ENCODE results near the gene LINGO4. TPM values are rescaled to one million over a fixed set of nuclear protein-coding genes. Genes with fewer than 3 reads are reported as not detected.

LINGO4 gene
- total RNA-seq, 1 donor from 2014 or later: not detected

- peaks cover 12% of the 10 kb centered on the region for H3K4me1 Mint-ChIP-seq (ENCODE audit: unreplicated experiment)
- peaks cover 43% of the 10 kb centered on the region for H3K27me3 Mint-ChIP-seq (ENCODE audit: unreplicated experiment)
- no peaks in the 10 kb centered on the region for H3K9me3 Mint-ChIP-seq (ENCODE audit: unreplicated experiment)
- TF ChIP-seq, protein P1, sequence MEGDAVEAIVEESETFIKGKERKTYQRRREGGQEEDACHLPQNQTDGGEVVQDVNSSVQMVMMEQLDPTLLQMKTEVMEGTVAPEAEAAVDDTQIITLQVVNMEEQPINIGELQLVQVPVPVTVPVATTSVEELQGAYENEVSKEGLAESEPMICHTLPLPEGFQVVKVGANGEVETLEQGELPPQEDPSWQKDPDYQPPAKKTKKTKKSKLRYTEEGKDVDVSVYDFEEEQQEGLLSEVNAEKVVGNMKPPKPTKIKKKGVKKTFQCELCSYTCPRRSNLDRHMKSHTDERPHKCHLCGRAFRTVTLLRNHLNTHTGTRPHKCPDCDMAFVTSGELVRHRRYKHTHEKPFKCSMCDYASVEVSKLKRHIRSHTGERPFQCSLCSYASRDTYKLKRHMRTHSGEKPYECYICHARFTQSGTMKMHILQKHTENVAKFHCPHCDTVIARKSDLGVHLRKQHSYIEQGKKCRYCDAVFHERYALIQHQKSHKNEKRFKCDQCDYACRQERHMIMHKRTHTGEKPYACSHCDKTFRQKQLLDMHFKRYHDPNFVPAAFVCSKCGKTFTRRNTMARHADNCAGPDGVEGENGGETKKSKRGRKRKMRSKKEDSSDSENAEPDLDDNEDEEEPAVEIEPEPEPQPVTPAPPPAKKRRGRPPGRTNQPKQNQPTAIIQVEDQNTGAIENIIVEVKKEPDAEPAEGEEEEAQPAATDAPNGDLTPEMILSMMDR (IDR thresholded peaks at IDR 0.05): no peak
- no peak overlapping the region for H3K27ac Mint-ChIP-seq (ENCODE audit: unreplicated experiment)
- DNase-seq (ENCODE audit: extremely low spot score, unreplicated experiment): no peak
- no peaks in the 10 kb centered on the region for H3K36me3 Mint-ChIP-seq (ENCODE audit: unreplicated experiment)
- H3K4me3 Mint-ChIP-seq (ENCODE audit: unreplicated experiment): no peak overlapping the region
Observed at GRCh38 chr1:151833172-151833900, 28.1 kb upstream of the LINGO4 start.

- H3K27me3 Mint-ChIP-seq (ENCODE audit: unreplicated experiment): peaks cover 39% of the 10 kb centered on the region
- H3K36me3 Mint-ChIP-seq (ENCODE audit: unreplicated experiment): no peaks in the 10 kb centered on the region
- no peak overlapping the region for H3K4me3 Mint-ChIP-seq (ENCODE audit: unreplicated experiment)
- DNase-seq (ENCODE audit: extremely low spot score, unreplicated experiment): no peak
- no peaks in the 10 kb centered on the region for H3K9me3 Mint-ChIP-seq (ENCODE audit: unreplicated experiment)
- TF ChIP-seq, protein P1 (IDR thresholded peaks at IDR 0.05): no peak
- H3K27ac Mint-ChIP-seq (ENCODE audit: unreplicated experiment): no peak overlapping the region
- peaks cover 9% of the 10 kb centered on the region for H3K4me1 Mint-ChIP-seq (ENCODE audit: unreplicated experiment)
Observed at GRCh38 chr1:151832318-151832980, 27.2 kb upstream of the LINGO4 start.

DNA sequence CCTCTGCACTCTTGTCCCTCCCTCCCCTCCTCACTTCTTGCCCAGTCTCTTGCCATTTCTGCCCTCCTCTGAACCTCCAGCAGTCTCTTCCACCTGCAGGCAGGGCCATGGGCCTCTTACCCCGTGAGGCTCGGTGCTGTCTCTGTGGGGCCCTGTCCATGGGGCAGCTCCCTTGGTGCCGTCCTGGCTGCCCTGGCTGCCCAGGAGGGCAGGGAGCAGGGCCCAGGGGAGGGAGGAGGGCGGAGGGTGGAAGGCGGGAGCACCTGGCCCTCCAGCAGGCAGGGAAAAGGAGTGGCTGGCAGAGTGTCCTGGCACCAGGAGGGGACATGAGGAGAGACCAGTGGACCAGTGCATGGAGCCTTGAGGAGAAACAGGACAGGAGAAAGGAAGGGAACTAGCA, 26.4 kb upstream of the LINGO4 start, which contains the start of gene RORC:
Gene RORC, minus strand, starts transcription at position 198 of the 400 bp plus-strand sequence. Its CDS starts 38 bp downstream, at position 160.
- TF ChIP-seq, protein P1 (IDR thresholded peaks at IDR 0.05): no peak
- no peak within 1 kb of the TSS for H3K27ac Mint-ChIP-seq (ENCODE audit: unreplicated experiment)
- H3K4me3 Mint-ChIP-seq (ENCODE audit: unreplicated experiment): no peak within 1 kb of the TSS

GRCh38 chr1:151831256-151831591, 26.0 kb upstream of the LINGO4 start:
- Mint-ChIP-seq H3K27me3 (ENCODE audit: unreplicated experiment) (peaks cover 28% of the 10 kb centered on the region), H3K36me3 (ENCODE audit: unreplicated experiment) (no peaks in the 10 kb centered on the region), H3K4me3 (ENCODE audit: unreplicated experiment) (no peak overlapping the region), H3K27ac (ENCODE audit: unreplicated experiment) (no peak overlapping the region), H3K9me3 (ENCODE audit: unreplicated experiment) (no peaks in the 10 kb centered on the region), H3K4me1 (ENCODE audit: unreplicated experiment) (peaks cover 9% of the 10 kb centered on the region)
- TF ChIP-seq, protein P1 (IDR thresholded peaks at IDR 0.05): no peak
- no peak for DNase-seq (ENCODE audit: extremely low spot score, unreplicated experiment)

More for the DNA sequence above, 26.4 kb upstream of the LINGO4 start, which contains the start of gene RORC:
- peaks cover 31% of the 10 kb centered on the region for H3K27me3 Mint-ChIP-seq (ENCODE audit: unreplicated experiment)
- no peaks in the 10 kb centered on the region for H3K36me3 Mint-ChIP-seq (ENCODE audit: unreplicated experiment)
- H3K4me1 Mint-ChIP-seq (ENCODE audit: unreplicated experiment): peaks cover 9% of the 10 kb centered on the region
- DNase-seq (ENCODE audit: extremely low spot score, unreplicated experiment): no peak
- H3K9me3 Mint-ChIP-seq (ENCODE audit: unreplicated experiment): no peaks in the 10 kb centered on the region

GRCh38 chr1:151830055-151830454, 24.8 kb upstream of the LINGO4 start:
- peaks cover 9% of the 10 kb centered on the region for H3K4me1 Mint-ChIP-seq (ENCODE audit: unreplicated experiment)
- no peak for DNase-seq (ENCODE audit: extremely low spot score, unreplicated experiment)
- no peak overlapping the region for H3K4me3 Mint-ChIP-seq (ENCODE audit: unreplicated experiment)
- no peak overlapping the region for H3K27ac Mint-ChIP-seq (ENCODE audit: unreplicated experiment)
- H3K9me3 Mint-ChIP-seq (ENCODE audit: unreplicated experiment): no peaks in the 10 kb centered on the region
- no peaks in the 10 kb centered on the region for H3K36me3 Mint-ChIP-seq (ENCODE audit: unreplicated experiment)
- H3K27me3 Mint-ChIP-seq (ENCODE audit: unreplicated experiment): peaks cover 29% of the 10 kb centered on the region
- TF ChIP-seq, protein P1 (IDR thresholded peaks at IDR 0.05): no peak

All from osteocyte (in vitro differentiated cells).